GM12878 (cell line): Measurements from ENCODE around the gene MYH9. TPM values are rescaled to one million over a fixed set of nuclear protein-coding genes. Genes with fewer than 3 reads are reported as not detected.

Experiments used
- FOXK2 ChIP-seq: fragments of 450-650 bp; IDR thresholded peaks from 2 replicates; pipeline ENCODE4 v1.6.1; 2017; ENCODE audit warnings: mild to moderate bottlenecking, moderate library complexity
- HDAC6 ChIP-seq: fragments of 200-600 bp; sonication (generic); IDR thresholded peaks from one replicate; pipeline ENCODE4 v1.8.0; 2017; ENCODE audit warnings: antibody characterized with exemption; ENCODE audit not compliant: unreplicated experiment
- HSF1 ChIP-seq: fragments of 150-350 bp; IDR thresholded peaks from 2 replicates; pipeline ENCODE4 v1.6.1; 2014; ENCODE audit warnings: mild to moderate bottlenecking, low read depth, low read length
- IKZF1 ChIP-seq: fragments of 450-650 bp; conservative IDR thresholded peaks from 2 replicates; pipeline ENCODE4 v1.6.1; 2017; ENCODE audit warnings: antibody characterized with exemption, mild to moderate bottlenecking
- IKZF2 ChIP-seq, 2 experiments: fragments of 450-650 bp; IDR thresholded peaks; 2 replicates each; pipeline ENCODE4 v1.6.1; 2017; ENCODE audit warnings: mild to moderate bottlenecking in 2 of 2, moderate library complexity in 2 of 2
- MEF2B ChIP-seq: fragments of 450-650 bp; IDR thresholded peaks from 2 replicates; pipeline ENCODE4 v1.6.1; 2018; ENCODE audit warnings: mild to moderate bottlenecking, moderate library complexity; ENCODE audit not compliant: partially characterized antibody, poor library complexity, severe bottlenecking
- MTA2 ChIP-seq: fragments of 450-650 bp; IDR thresholded peaks from 2 replicates; pipeline ENCODE4 v1.6.1; 2016; ENCODE audit warnings: low read depth, mild to moderate bottlenecking, moderate library complexity
- NFIC ChIP-seq: IDR thresholded peaks from 2 replicates; pipeline ENCODE4 v1.6.1; 2012; ENCODE audit warnings: low read depth, mild to moderate bottlenecking, inconsistent platforms, low read length, moderate library complexity
- NRF1 ChIP-seq: conservative IDR thresholded peaks from 2 replicates; pipeline ENCODE4 v1.6.1; 2011; ENCODE audit warnings: mild to moderate bottlenecking, low read depth, low read length, improper control_type of control experiment
- PKNOX1 ChIP-seq: fragments of 450-650 bp; IDR thresholded peaks from 2 replicates; pipeline ENCODE4 v1.6.1; 2016; ENCODE audit warnings: mild to moderate bottlenecking
- RELA ChIP-seq: fragments of 450-650 bp; IDR thresholded peaks from 2 replicates; pipeline ENCODE4 v1.8.0; 2014; ENCODE audit warnings: borderline replicate concordance; ENCODE audit not compliant: partially characterized antibody
- SMC3 ChIP-seq: IDR thresholded peaks from 2 replicates; pipeline ENCODE4 v1.6.1; 2011; ENCODE audit warnings: low read length, improper control_type of control experiment, borderline replicate concordance
- SREBF1 ChIP-seq: IDR thresholded peaks from 2 replicates; pipeline ENCODE4 v1.6.1; 2012; ENCODE audit warnings: mild to moderate bottlenecking, low read length
- STAT3 ChIP-seq: IDR thresholded peaks from 2 replicates; pipeline ENCODE4 v1.6.1; 2011; ENCODE audit warnings: low read depth, low read length, improper control_type of control experiment
- TCF12 ChIP-seq: IDR thresholded peaks from 2 replicates; pipeline ENCODE4 v1.6.1; 2011; ENCODE audit warnings: low read depth, mild to moderate bottlenecking, low read length
- WRNIP1 ChIP-seq: IDR thresholded peaks from 2 replicates; pipeline ENCODE4 v1.6.1; 2011; ENCODE audit warnings: low read depth, low read length, improper control_type of control experiment, borderline replicate concordance
- ZBED1 ChIP-seq: IDR thresholded peaks from 2 replicates; pipeline ENCODE4 v1.6.1; 2016; ENCODE audit warnings: borderline replicate concordance
- ZBTB11 ChIP-seq: fragments of 450-650 bp; formaldehyde crosslinking; IDR thresholded peaks from 2 replicates; pipeline ENCODE4 v1.5.0; 2022; ENCODE audit warnings: mild to moderate bottlenecking, missing genetic modification characterization
- ZBTB4 ChIP-seq: fragments of 450-650 bp; formaldehyde crosslinking; IDR thresholded peaks from 2 replicates; pipeline ENCODE4 v1.4.0; 2022; ENCODE audit warnings: mild to moderate bottlenecking, moderate library complexity
- polyA plus RNA-seq, 11 experiments: library from polyadenylated mRNA; depleted of rRNA in 4 of 11; unstranded in 6 of 11; stranded (reverse) in 5 of 11; fragments of >200 nt; fragmentation: Nextera tagmentation in 4 of 11; fragmentation: Illumina TruSeq in 1 of 11; extraction: Ambion mirVana in 4 of 11; extraction: Trizol in 1 of 11; gene quantifications; 1 replicate in 1 of 11; 2 replicates in 10 of 11; pipeline versions ENCODE4 v1.2.1 to v1.2.3, GENCODE V29; 2011 to 2016; ENCODE audit warnings: inconsistent platforms in 2 of 11, missing spikeins in 2 of 11, low read depth in 1 of 11
- total RNA-seq, 4 experiments: library from RNA; depleted of rRNA in 3 of 4; stranded (reverse); fragments of >200 nt in 3 of 4; fragmentation: Illumina TruSeq in 1 of 4; extraction: Trizol in 1 of 4; gene quantifications; 2 replicates each; pipeline versions ENCODE4 v1.2.1 to v1.2.3, GENCODE V29; 2013 to 2021
- TF ChIP-seq, protein P1 (sequence below): IDR thresholded peaks from 2 replicates; pipeline ENCODE4 v1.6.1; 2011; ENCODE audit warnings: mild to moderate bottlenecking, low read depth, low read length, moderate library complexity; ENCODE audit not compliant: insufficient replicate concordance

Gene MYH9
- total and polyA plus RNA-seq, 10 of the 15 experiments (the other 5 are each of a cell fraction or from before 2014, with no cell fraction given) = 5.1 to 525 (median 145) TPM

DNA sequence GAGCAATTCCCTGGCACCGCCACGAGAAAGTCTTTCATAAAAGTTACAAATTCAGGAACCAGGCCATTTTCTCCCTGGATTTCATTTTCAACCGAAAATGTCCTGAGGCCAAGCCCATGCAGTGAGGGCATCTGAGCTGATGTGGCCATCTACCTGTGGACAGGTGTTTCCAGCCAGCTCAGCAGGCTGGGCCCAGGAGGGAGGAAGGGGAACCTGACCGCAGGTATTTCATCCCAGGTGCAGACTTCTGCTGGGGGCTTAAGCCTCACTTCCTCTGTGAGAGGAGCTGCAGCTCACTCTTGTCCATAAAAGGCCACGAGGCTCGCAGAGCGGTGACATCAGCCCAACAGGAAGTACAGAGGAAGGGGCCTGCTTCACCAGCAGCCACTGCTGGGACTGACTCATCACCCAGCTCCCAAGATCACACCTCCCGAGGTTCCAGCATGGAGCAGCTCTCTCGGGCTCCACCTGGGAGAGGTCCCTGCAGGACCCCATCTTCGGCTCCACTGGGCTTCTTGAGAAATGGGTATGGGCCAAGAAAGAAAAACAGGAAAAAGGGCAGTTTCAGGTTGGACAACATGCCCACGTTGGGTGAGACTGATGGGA, 56.4 kb downstream of the MYH9 start (continued):
- TF ChIP-seq MTA2 (peak; percentile 60; the same call in 1 of the 2 replicates), SREBF1 (no peak), STAT3 (no peak), RELA (peak; percentile 33), ZBTB4 (peak; percentile 78; the same call in 1 of the 2 replicates), IKZF2 (IDR thresholded peaks at IDR 0.05) (peak; percentile 93 to 94), HSF1 (no peak), ZBTB11 (CRISPR knock-in tag) (no peak), ZBED1 (peak; percentile 68; the same call in 1 of the 2 replicates), HDAC6 (no peak), NFIC (peak; percentile 76; the same call in 1 of the 2 replicates), MEF2B (peak; percentile 58), SMC3 (no peak), PKNOX1 (0 out of 2 replicates have a peak, but pooled peaks have one; percentile 15), WRNIP1 (no peak), FOXK2 (no peak), IKZF1 (peak; percentile 96), NRF1 (no peak), TCF12 (peak; percentile 95)
- TF ChIP-seq, protein P1, sequence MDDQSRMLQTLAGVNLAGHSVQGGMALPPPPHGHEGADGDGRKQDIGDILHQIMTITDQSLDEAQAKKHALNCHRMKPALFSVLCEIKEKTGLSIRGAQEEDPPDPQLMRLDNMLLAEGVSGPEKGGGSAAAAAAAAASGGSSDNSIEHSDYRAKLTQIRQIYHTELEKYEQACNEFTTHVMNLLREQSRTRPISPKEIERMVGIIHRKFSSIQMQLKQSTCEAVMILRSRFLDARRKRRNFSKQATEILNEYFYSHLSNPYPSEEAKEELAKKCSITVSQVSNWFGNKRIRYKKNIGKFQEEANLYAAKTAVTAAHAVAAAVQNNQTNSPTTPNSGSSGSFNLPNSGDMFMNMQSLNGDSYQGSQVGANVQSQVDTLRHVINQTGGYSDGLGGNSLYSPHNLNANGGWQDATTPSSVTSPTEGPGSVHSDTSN = no peak
